DMS53 treated with DMSO at 0.1 percent for 48 hours (cell line): ENCODE measurements around the gene RPL10.
"Not testable (repeated sequence)": the region's sequence is repeated elsewhere in the genome, so short reads cannot be mapped to it uniquely, and the experiment has no call there.

Experiments
- DNase-seq: peaks from one replicate; lab custom pipeline; 2025; ENCODE audit not compliant: unreplicated experiment; lab: John Stamatoyannopoulos, UW

RPL10 gene

GRCh38 chrX:154400369-154400817 is 2.2 kb downstream of the RPL10 start:
- DNase-seq, result not testable (repeated sequence)

- DNase-seq, result peak; percentile 36
Observed at GRCh38 chrX:154401045-154401799, 3.0 kb downstream of the RPL10 start.

- DNase-seq, result peak; percentile 14
Observed at GRCh38 chrX:154401918-154402621, 3.9 kb downstream of the RPL10 start.

GRCh38 chrX:154402622-154403127 is 4.5 kb downstream of the RPL10 start:
- DNase-seq, result no peak

- DNase-seq, result no peak
Observed at GRCh38 chrX:154403192-154403591, 5.0 kb downstream of the RPL10 start.

GRCh38 chrX:154403858-154404257 is 5.7 kb downstream of the RPL10 start:
- DNase-seq, result no peak

GRCh38 chrX:154404625-154405192 is 6.5 kb downstream of the RPL10 start:
- no peak for DNase-seq

- no peak for DNase-seq
Observed at GRCh38 chrX:154408659-154409221, 10.6 kb downstream of the RPL10 start.

- DNase-seq, result no peak
Observed at GRCh38 chrX:154409222-154409871, 11.2 kb downstream of the RPL10 start, which contains the start of gene DNASE1L1. Gene DNASE1L1, minus strand, starts transcription at chrX:154409254. Its CDS starts 3,686 bp downstream, at chrX:154405568.

GRCh38 chrX:154411981-154412340 is 13.8 kb downstream of the RPL10 start:
- peak; percentile 17 for DNase-seq

- DNase-seq, result no peak
Observed at GRCh38 chrX:154412468-154412867, 14.3 kb downstream of the RPL10 start.

GRCh38 chrX:154413142-154413541 is 15.0 kb downstream of the RPL10 start:
- no peak for DNase-seq

GRCh38 chrX:154417157-154417556 is 19.0 kb downstream of the RPL10 start:
- no peak for DNase-seq

- no peak for DNase-seq
Observed at GRCh38 chrX:154419189-154419588, 21.0 kb downstream of the RPL10 start.

- DNase-seq, result no peak
Observed at GRCh38 chrX:154419688-154420401, 21.7 kb downstream of the RPL10 start.

GRCh38 chrX:154420402-154420756 is 22.2 kb downstream of the RPL10 start:
- DNase-seq, result no peak

GRCh38 chrX:154426916-154427770 is 29.0 kb downstream of the RPL10 start:
- DNase-seq, result no peak

GRCh38 chrX:154428176-154429171 is 30.3 kb downstream of the RPL10 start, which contains the start of gene ATP6AP1:
Gene ATP6AP1, plus strand, starts transcription at chrX:154428677. Its CDS starts 16 bp downstream, at chrX:154428693.
- DNase-seq, result peak; percentile 88
